ENCODE results near the gene MAGI2.

MAGI2 gene

GRCh38 chr7:79455173-79455790, 1.8 kb upstream of the MAGI2 start:
- Histone ChIP-seq H3K4me1 (ENCODE audit: control insufficient read depth, low read length) (no peaks in the 10 kb centered on the region), H3K27ac (ENCODE audit: low read depth, low read length) (no peak overlapping the region), H4K20me1 (ENCODE audit: control insufficient read depth, insufficient read depth, low read depth, low read length) (no peaks in the 10 kb centered on the region), H3F3A (ENCODE audit: control insufficient read depth, insufficient read depth) (no peaks in the 10 kb centered on the region), H3K79me2 (ENCODE audit: control insufficient read depth, low read length) (no peaks in the 10 kb centered on the region), H3K27me3 (ENCODE audit: control insufficient read depth, low read length) (no peaks in the 10 kb centered on the region), H3K4me3 (ENCODE audit: low read length) (no peak overlapping the region), H3K9me2 (replicated peaks; ENCODE audit: control insufficient read depth, low read length) (no peaks in the 10 kb centered on the region), H3K9me3 (ENCODE audit: control insufficient read depth, insufficient read depth, low read length) (peaks cover 10% of the 10 kb centered on the region; the same call in 1 of the 2 replicates), H3K36me3 (ENCODE audit: control insufficient read depth, low read length) (no peaks in the 10 kb centered on the region), H3K4me2 (ENCODE audit: low read length) (no peak overlapping the region)
- TF ChIP-seq EZH2phosphoT487 (IDR thresholded peaks at IDR 0.05; ENCODE audit: borderline replicate concordance, low read length) (no peak), CTCF (IDR thresholded peaks at IDR 0.05; ENCODE audit: low read depth, low read length, poor library complexity, severe bottlenecking) (no peak)

GRCh38 chr7:79454361-79454960, 994 bp upstream of the MAGI2 start:
- Histone ChIP-seq H3K27me3 (ENCODE audit: control insufficient read depth, low read length) (no peaks in the 10 kb centered on the region), H3K9me2 (replicated peaks; ENCODE audit: control insufficient read depth, low read length) (no peaks in the 10 kb centered on the region), H3K79me2 (ENCODE audit: control insufficient read depth, low read length) (no peaks in the 10 kb centered on the region), H3K4me2 (ENCODE audit: low read length) (no peak overlapping the region), H3K27ac (ENCODE audit: low read depth, low read length) (no peak overlapping the region), H3K4me3 (ENCODE audit: low read length) (no peak overlapping the region), H3K4me1 (ENCODE audit: control insufficient read depth, low read length) (no peaks in the 10 kb centered on the region), H3K36me3 (ENCODE audit: control insufficient read depth, low read length) (no peaks in the 10 kb centered on the region), H3K9me3 (ENCODE audit: control insufficient read depth, insufficient read depth, low read length) (peaks cover 10% of the 10 kb centered on the region; the same call in 1 of the 2 replicates), H3F3A (ENCODE audit: control insufficient read depth, insufficient read depth) (no peaks in the 10 kb centered on the region), H4K20me1 (ENCODE audit: control insufficient read depth, insufficient read depth, low read depth, low read length) (no peaks in the 10 kb centered on the region)
- TF ChIP-seq EZH2phosphoT487 (IDR thresholded peaks at IDR 0.05; ENCODE audit: borderline replicate concordance, low read length) (no peak), CTCF (IDR thresholded peaks at IDR 0.05; ENCODE audit: low read depth, low read length, poor library complexity, severe bottlenecking) (no peak)

- Histone ChIP-seq H3K9me3 (ENCODE audit: control insufficient read depth, insufficient read depth, low read length) (peaks cover 10% of the 10 kb centered on the region; the same call in 1 of the 2 replicates), H3K27ac (ENCODE audit: low read depth, low read length) (no peak overlapping the region), H3K9me2 (replicated peaks; ENCODE audit: control insufficient read depth, low read length) (no peaks in the 10 kb centered on the region; the same call in 1 of the 2 replicates), H3K4me1 (ENCODE audit: control insufficient read depth, low read length) (no peaks in the 10 kb centered on the region), H3K27me3 (ENCODE audit: control insufficient read depth, low read length) (no peaks in the 10 kb centered on the region), H3K36me3 (ENCODE audit: control insufficient read depth, low read length) (no peaks in the 10 kb centered on the region), H3K79me2 (ENCODE audit: control insufficient read depth, low read length) (no peaks in the 10 kb centered on the region), H3F3A (ENCODE audit: control insufficient read depth, insufficient read depth) (no peaks in the 10 kb centered on the region), H4K20me1 (ENCODE audit: control insufficient read depth, insufficient read depth, low read depth, low read length) (no peaks in the 10 kb centered on the region), H3K4me3 (ENCODE audit: low read length) (no peak overlapping the region), H3K4me2 (ENCODE audit: low read length) (no peak overlapping the region)
- TF ChIP-seq CTCF (IDR thresholded peaks at IDR 0.05; ENCODE audit: low read depth, low read length, poor library complexity, severe bottlenecking) (no peak), EZH2phosphoT487 (IDR thresholded peaks at IDR 0.05; ENCODE audit: borderline replicate concordance, low read length) (no peak)
Observed at GRCh38 chr7:79453266-79453557, 255 bp downstream of the MAGI2 start.
